Astrocyte (in vitro differentiated cells and primary cell): ENCODE measurements around the gene CDK5R1.

Source experiments
- CTCF ChIP-seq: IDR thresholded peaks from 2 replicates; pipeline ENCODE4 v1.5.1; 2011; ENCODE audit warnings: low read depth, mild to moderate bottlenecking, inconsistent platforms, low read length, moderate library complexity; ENCODE audit not compliant: insufficient read depth
- EZH2 ChIP-seq: IDR thresholded peaks from 2 replicates; pipeline ENCODE4 v1.6.1; 2012; ENCODE audit warnings: mild to moderate bottlenecking, low read length, inconsistent platforms; ENCODE audit not compliant: insufficient read depth

GRCh38 chr17:32512328-32512727 lies 25.5 kb downstream of the CDK5R1 start:
- TF ChIP-seq CTCF (no peak), EZH2 (no peak)
